Stimulated activated CD4-positive, alpha-beta T cell treated with anti-CD3 and anti-CD28 coated beads, Interleukin-1b, Interleukin-23, amount 100 ng/mL, for 1 hour (primary cell): ENCODE measurements around the gene ZMAT3.
A peak's percentile ranks its signal among the peaks of the same experiment; 100 is the strongest.
"Not testable (repeated sequence)": the region's sequence is repeated elsewhere in the genome, so short reads cannot be mapped to it uniquely, and the experiment has no call there.

Experiments used
- DNase-seq, 2 donors: peaks; one replicate each; pipeline ENCODE4 v3.0.0-alpha.2; 2020; ENCODE audit warnings: low read depth in 2 of 2

ZMAT3 gene

DNA sequence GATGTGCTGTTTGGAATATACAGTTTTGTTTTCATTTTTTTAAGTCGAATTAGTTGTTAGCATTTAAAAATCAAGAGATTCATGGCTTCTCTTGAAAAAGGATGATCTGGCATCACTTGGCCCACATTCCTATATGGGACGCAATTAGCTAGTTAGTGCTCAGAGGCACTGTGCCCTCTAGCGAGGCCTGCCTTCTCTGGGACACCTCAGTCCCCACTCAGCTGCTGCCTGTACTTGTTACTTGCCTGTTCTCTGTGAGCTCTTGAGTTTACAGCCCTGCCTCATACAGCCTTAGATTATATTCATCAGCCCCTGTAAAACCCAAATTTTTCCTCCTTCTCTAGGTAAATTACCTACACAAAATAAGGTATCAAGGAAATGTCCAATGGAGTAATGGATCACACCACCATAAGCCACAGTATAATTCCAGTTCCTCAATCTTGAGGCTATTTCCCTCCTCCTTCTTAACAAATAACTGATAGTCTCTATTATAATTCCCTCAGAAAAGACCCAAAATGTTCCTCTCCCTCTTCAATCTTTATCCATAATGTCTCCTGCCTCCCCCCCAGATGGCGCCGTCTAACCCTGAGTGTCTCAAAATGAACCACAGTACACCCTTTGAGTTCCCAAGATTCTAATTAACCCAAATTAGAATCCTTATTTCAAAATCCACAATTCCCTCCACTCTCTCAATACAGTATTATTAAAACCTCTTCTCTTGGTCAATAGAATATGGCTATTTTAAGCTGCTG is 2.7 kb downstream of the ZMAT3 start:
- no peak for DNase-seq

DNA sequence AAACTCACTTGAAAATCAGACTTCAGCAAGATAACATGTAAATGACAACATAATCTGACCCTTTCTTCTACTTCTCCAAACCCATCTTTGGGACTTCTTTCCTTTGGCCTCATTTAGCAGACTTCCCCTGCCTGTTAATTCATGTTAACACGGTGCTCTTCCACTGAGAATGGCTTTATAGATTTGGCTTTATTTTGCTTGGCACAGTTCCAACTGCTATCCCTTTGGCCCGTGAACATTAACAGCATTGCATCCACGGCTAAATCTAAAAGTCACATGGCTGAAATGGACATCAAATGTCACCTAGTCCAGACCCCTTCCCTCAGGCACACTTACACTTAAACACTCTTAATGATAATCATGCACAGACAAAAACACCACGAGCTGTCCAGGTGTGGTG is 3.8 kb downstream of the ZMAT3 start:
- DNase-seq, result no peak

DNA sequence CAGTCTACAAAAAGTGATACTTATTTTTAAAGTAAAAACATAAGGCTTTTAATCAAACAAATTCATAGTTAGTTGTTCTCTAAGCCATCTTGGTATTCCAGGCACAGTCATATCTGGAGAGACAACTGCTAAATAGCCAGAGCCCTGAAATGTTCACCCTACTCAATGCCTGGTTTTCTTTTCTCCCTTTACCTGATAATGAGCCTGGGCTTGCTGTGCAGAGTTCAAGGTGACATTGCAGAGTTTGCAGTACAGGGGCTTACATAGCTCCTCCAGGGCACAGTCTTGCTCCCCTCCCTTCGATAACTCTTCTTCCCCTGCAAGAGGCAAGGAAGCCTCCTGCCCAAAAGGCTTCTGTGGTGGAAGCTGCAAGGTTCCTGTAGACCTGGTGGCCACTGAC is 4.3 kb downstream of the ZMAT3 start:
- DNase-seq, result no peak

DNA sequence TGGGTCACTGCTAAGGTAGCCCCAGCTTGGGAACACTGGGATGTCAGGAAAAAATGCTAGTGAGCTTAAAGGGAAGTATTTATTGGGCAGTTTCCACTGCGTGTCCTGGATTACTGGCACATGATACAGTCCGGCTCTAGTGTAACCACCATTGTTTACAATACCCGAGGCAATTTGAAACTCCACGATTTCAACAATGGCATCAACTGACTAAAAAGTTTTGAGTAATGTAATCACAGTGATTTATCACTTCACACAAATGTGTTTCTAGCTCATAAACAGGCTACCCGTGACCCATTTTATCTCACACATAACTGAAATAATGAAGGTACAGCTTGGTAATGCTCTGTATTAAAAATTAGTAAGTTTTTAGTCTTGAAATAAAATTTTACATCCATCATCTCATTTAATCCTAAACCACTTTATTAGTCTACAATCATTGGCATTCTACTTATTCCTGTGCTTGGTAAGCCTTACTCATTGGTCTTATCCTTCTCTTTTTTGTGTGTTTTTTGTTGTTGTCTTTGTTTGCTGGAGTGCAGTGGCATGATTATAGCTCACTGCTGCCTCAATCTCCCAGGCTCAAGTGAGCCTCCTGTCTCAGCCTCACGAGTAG is 7.6 kb downstream of the ZMAT3 start:
- DNase-seq, result no peak

DNA sequence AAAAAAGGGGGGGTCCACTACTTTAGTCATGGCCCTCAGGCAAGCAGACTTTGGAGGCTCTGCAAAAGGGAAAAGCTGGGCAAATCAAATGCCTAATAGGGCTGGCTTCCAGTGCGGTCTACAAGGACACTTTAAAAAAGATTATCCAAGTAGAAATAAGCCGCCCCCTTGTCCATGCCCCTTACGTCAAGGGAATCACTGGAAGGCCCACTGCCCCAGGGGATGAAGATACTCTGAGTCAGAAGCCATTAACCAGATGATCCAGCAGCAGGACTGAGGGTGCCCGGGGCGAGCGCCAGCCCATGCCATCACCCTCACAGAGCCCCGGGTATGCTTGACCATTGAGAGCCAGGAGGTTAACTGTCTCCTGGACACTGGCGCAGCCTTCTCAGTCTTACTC is 15.3 kb downstream of the ZMAT3 start:
- DNase-seq, result no peak

DNA sequence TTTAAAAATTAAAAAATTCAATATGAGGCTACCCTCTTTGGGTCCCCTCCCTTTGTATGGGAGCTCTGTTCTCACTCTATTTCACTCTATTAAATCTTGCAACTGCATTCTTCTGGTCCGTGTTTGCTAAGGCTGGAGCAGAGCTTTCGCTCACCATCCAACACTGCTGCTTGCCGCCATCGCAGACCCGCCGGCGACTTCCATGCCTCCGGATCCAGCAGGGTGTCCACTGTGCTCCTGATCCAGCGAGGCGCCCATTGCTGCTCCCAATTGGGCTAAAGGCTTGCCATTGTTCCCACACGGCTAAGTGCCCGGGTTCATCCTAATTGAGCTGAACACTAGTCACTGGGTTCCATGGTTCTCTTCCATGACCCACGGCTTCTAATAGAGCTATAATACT is 17.0 kb downstream of the ZMAT3 start:
- DNase-seq, result not testable (repeated sequence)

DNA sequence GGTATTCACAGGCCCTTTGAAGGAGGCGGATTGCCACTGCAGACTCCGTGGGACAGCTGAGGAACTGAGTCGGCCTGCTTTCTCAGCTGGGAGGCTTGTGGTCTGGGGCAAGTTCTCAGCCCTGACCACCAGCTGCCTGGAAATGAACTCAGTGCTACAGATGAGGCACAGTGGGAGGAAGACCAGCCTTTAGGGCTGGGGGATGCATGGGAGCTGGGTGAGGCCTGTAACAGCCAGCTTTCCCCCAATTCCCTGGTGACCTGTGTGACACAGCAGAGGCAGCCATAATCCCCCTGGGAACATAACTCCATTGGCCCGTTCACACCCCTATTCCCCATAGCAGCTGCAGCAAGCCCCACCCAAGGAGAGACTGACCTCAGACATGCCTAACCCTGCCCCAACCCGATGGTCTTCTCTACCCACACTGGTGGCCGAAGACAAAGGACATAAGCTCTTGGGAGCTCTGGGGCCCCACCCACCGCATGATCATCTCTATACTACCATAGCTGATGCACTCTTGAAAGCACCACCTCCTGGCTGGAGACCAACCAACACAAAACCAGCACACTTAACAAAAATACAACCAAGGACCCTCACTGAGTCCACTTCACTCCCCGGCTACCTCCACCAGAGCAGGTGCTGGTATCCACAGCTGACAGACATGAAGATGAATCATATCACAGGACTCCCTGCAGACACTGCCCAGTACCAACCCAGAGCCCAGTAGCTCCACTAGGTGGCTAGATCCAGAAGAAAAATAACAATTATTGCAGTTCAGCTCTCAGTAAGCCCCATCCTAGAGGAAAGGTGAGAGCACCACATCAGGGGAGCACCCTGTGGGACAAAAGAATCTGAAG is 24.9 kb downstream of the ZMAT3 start:
- DNase-seq, result no peak

DNA sequence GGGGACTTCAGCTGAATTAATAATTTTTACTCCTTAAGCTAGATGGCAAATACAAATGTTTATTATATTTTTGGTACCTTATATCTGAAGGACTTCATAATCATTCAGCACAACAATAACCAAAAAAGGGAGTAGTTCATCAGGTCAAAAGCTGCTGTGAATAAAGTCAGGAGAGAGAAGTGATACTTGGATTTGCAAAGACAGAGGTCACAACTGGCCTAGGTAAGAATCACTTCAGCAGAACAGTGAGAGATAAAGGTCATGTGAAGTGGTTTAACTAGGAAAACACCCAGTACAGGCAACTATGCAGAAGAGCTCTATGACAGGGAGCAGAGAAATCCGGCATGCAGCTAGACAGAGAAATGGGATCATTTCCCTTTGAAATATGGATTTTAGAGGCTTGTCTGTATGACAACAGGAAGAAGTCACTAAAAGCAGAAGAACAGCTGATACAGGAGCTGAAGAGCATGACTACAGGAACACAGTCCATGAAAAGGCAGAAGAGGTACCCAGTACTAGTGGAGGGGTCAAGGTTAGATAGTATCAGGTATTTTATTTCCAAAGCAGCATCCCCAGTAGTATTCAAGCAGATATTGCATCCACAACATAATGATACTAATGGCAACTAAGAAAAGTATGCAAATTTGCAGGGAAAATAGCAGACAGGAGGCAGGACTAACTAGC is 25.7 kb downstream of the ZMAT3 start:
- DNase-seq, result no peak

DNA sequence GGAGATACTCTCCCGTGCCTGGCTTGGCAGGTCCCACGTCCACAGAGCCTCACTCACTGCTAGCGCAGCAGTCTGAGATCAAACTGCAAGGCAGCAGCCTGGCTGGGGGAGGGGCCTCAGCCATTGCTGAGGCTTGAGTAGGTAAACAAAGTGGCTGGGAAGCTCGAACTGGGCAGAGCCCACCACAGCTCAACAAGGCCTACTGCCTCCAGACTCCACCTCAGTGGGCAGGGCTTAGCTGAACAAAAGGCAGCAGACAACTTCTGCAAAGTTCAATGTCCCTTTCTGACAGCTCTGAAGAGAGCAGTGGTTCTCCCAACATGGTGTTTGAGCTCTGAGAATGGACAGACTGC is 32.7 kb downstream of the ZMAT3 start:
- DNase-seq, result not testable (repeated sequence)

DNA sequence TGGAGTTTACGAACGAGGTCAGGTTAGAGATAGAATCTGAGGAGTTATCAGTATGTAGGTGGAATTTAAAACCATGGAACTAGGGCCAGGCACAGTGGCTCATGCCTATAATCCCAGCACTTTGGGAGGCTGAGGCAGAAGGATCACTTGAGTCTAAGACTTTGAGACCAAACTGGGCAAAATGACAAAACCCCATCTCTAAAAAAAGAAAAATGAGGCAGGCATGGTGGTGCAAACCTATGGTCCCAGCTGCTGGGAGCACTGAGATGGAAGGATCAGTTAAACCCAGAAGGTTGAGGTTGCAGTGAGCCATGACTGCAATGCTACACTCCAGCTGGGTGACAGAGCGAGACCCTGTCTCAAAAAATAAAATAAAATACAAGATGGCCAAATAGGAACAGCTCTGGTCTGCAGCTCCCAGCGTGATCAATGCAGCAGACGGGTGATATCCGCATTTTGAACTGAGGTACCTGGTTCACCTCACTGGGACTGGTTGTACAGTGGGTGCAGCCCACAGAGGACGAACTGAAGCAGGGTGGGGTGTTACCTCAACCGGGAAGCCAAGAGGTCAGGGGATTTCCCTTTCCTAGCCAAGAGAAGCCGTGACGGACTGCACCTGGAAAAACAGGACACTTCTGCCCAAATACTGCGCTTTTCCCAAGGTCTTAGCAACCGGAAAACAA is 33.3 kb downstream of the ZMAT3 start:
- DNase-seq, result no peak

DNA sequence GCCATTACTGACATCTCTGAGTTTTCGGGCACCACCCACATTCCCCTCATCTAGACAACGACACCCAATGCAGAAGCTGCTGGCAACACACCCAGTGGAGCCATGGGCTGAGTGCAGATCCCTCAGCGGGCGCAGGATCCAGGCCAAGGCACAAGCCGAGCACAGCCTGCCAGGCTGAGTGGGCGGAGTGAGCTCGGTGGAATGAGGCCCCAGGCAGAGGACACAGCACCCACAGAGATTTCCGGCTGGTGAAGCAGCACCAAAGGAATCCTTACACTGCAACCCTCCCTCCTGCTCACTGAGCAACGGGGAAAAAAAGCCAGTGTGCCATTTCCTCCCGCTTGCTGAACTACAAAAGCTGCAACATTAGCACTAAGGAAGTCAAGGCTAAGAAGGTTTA is 34.3 kb downstream of the ZMAT3 start:
- peak in 1 of 2 donors; percentile 23 for DNase-seq

DNA sequence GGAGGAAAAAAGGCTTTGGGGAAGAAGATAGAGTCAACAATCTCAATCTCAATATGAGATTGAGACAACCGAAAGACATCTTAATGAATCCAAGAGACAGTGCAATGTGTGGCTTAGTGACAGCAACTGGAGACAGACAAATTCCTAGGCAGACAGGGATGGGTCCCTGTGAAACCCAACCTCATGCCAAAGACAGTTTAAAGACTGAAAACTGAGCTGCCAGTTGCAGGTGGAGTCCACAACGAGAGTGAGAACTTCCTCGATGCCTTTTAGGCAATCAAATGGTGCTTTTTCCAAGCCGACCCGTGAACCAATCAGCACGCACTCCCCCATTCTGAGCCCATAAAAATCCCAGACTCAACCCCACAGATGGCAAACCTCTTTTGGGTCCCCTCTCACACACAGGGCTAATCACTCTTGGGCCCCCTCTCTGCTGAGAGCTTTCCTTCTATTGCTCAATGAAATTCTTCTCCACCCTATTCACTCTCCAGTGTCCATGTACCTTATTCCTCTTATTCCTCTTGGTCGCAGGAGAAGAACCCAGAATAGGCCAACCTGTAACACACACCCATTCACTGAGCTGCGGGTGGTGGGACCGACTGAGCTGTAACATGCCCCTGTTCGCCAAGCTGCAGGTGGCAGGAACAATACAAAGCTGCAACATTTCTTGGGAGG is 34.8 kb downstream of the ZMAT3 start:
- no peak for DNase-seq

DNA sequence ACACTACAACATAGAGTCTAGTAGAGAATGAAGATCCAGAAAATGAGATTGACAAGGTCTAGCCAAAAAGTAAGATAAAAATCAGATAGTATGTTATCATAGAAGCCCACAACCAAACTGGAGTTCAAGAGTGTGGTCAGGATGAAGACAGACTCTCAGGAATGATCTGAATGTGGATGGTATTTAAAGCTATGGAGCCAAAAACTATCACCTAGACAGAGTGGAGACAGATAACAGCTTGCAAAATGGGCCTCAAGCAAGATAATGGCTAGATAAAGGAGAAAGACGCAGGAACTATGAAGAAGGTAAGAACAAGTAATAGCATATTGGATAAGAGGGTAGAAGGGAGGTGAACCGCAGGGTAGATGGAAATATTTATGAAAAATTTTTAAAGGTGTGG is 35.4 kb downstream of the ZMAT3 start:
- DNase-seq, result no peak

DNA sequence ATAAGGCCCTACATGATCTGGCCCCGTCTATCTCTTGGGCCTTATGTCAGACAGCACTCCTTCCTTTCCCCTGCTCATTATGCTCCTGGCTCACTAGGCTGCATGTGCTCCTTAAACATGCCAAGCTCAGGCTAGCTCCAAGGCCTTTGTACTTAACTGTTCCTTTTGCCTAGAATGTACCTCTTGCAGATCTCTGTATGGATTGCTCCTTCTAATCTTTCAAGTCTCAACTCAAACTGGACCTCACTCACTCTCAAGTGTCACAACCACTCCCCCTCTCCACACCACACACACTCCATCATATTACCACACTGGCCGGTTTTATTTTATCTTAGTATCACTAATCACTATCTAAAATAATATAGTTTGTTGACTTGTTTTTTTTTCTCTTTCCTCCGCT is 36.4 kb downstream of the ZMAT3 start:
- no peak for DNase-seq

DNA sequence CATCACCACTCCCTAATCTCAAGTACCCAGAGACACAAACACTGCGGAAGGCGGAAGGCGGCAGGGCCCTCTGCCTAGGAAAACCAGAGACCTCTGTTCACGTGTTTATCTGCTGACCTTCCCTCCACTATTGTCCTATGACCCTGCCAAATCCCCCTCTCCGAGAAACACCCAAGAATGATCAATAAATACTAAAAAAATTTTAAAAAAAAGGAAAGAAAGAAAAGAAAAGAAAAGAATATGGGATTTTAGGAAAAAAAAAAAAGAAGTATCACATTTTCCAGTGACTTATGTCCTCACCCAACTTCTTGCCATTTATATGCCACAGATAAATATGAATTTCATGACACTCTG is 38.3 kb downstream of the ZMAT3 start:
- not testable (repeated sequence) for DNase-seq

DNA sequence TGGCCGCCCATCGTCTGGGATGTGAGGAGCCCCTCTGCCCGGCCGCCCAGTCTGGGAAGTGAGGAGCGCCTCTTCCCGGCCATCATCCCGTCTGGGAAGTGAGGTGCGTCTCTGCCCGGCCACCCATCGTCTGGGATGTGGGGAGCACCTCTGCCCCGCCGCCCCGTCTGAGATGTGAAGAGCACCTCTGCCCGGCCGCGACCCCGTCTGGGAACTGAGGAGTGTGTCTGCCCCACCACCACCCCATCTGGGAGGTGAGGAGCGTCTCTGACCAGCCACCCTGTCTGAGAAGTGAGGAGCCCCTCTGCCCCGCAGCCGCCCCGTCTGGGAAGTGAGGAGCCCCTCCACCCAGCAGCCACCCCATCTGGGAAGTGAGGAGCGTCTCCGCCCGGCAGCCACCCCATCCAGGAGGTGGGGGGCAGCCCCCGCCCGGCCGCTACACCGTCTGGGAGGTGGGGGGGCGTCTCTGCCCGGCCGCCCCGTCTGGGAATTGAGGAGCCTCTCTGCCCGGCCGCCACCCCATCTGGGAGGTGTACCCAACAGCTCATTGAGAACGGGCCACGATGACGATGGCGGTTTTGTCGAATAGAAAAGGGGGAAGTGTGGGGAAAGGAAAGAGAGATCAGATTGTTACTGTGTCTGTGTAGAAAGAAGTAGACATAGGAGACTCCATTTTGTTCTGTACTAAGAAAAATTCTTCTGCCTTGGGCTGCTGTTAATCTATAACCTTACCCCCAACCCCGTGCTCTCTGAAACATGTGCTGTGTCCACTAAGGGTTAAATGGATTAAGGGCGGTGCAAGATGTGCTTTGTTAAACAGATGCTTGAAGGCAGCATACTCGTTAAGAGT is 38.9 kb downstream of the ZMAT3 start:
- not testable (repeated sequence) for DNase-seq

DNA sequence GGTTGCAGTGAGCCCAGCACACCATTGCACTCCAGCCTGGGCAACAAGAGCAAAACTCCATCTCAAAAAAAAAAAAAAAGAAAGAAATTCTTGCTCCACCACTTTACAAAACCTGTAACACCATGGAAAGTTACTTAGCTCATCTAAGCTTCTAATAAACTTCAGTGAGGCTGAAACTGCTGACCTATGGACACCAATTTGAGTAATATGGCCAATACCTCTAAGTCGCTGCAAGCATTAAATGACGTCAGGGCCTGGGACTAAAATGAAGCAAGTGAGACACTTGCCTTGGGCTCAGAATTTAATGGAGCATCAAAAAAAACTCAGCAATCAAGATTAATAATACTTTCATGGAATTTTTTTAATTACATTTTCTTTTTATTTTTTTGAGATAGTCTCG is 42.5 kb downstream of the ZMAT3 start:
- DNase-seq, result no peak

DNA sequence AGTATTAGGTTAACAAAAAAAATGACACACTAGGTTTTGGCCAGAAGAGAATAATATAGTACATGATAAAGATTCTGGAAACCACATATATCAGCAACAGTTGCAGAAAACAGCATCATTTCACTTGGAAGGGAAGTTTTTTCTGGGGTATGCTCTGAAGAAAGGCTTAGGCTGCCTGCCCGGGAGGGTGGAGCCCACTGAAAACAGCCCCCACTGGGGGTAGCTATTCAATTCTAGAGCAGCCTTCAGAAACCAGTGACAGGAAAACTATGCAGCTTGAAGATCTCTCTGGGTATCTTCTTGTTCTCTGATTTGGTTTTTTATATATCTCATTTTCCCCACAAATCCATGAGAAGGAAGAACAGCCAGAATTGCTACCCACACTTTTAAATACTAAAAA is 43.2 kb downstream of the ZMAT3 start:
- DNase-seq, result no peak

DNA sequence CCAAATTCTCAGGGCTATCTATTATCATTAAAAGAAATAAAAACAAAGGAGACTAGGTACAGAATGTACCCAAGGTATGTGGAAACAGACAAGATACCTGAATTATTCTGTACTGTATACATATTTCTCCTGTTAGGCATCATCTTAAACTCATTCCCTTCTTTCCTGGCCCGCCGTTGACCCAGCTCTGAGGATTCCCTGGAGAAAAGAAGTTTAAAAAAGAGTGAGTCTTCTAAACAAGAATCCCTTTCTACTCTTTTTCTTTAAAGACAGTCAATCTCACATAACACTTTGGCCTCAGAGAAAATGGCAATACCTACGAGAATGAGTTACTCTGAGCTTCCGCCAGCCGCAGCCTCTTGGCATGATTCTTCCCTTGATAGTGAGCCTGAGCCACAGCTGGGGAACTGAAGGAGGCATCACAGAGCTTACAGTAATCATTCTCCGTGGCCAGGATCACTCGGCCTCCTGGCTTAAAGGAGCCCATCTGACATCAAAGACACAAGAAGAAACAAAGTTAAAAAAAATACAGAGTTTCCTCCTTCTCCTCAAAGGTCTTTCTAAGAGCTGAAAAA is 44.2 kb downstream of the ZMAT3 start:
- DNase-seq, result no peak

DNA sequence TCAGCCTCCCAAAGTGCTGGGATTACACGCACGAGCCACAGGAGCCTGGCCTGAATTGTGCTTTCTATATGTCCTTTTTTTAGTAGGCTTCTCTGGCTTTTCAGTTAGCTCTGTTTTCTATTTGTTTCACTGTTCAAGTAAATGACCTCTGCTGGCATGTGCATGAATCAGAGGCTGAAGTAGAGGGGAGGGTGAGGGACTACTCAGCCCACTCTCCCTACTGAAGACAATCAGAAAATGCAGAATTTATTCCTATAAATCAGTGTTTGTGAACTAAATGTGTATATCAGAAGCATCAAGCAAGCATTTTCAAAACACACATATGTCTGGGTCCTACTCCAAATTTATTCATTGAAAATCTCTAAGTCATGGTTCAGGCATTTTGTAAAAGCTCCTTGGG is 45.0 kb downstream of the ZMAT3 start:
- DNase-seq, result no peak
